GM12878 (cell line): Measurements from ENCODE around the gene MTSS2.

Experiments used
- CTCF ChIP-seq, 3 experiments: IDR thresholded peaks in 2 of 3; conservative IDR thresholded peaks in 1 of 3; 2 replicates each; pipeline ENCODE4 v1.5.1; 2011; ENCODE audit warnings: low read depth in 3 of 3, low read length in 3 of 3, mild to moderate bottlenecking in 3 of 3, control low read depth in 2 of 3, moderate library complexity in 2 of 3, inconsistent platforms in 1 of 3, mixed read lengths in 1 of 3; ENCODE audit not compliant: control insufficient read depth in 2 of 3, insufficient read depth in 1 of 3; ENCODE audit errors: extremely low read depth in 1 of 3
- ZZZ3 ChIP-seq: IDR thresholded peaks from 2 replicates; pipeline ENCODE4 v1.6.1; 2011; ENCODE audit warnings: low read depth; ENCODE audit not compliant: control insufficient read depth, insufficient read length

GRCh38 chr16:70683146-70683944 is 2.5 kb downstream of the MTSS2 start:
- TF ChIP-seq ZZZ3 = no peak
- no peak for TF ChIP-seq CTCF (IDR thresholded peaks at IDR 0.05 in 2 of 3, conservative IDR thresholded peaks at IDR 0.05 in 1 of 3; ENCODE audit: control insufficient read depth in 2 of 3, extremely low read depth in 1 of 3, insufficient read depth in 1 of 3, low read depth in 3 of 3, low read length in 3 of 3)
